Measurements from ENCODE around the gene TMEM176A.
"Not testable (repeated sequence)": the region's sequence is repeated elsewhere in the genome, so short reads cannot be mapped to it uniquely, and the experiment has no call there.

Gene TMEM176A

GRCh38 chr7:150800581-150801241, at the start of gene TMEM176A:
TSS of gene TMEM176A (plus strand) at chr7:150800769. CDS start at chr7:150801551, 782 bp downstream.
- DNase-seq, result no peak

- no peak for DNase-seq
These were observed 48.9 kb upstream of the TMEM176A start for GRCh38 chr7:150751702-150752101.

- DNase-seq, result no peak
These were observed 47.3 kb upstream of the TMEM176A start for GRCh38 chr7:150753239-150753638.

- peak; percentile 83 for DNase-seq
These were observed 46.6 kb upstream of the TMEM176A start for GRCh38 chr7:150753826-150754603.

GRCh38 chr7:150754951-150755350, 45.6 kb upstream of the TMEM176A start:
- DNase-seq, result no peak

- DNase-seq, result peak; percentile 98
These were observed 45.0 kb upstream of the TMEM176A start for GRCh38 chr7:150755473-150756099.

- DNase-seq, result no peak
These were observed 44.4 kb upstream of the TMEM176A start for GRCh38 chr7:150756166-150756565.

- DNase-seq, result peak; percentile 83
These were observed 43.7 kb upstream of the TMEM176A start for GRCh38 chr7:150756858-150757257.

- DNase-seq, result no peak
These were observed 41.1 kb upstream of the TMEM176A start for GRCh38 chr7:150759479-150759878.

- no peak for DNase-seq
These were observed 34.2 kb upstream of the TMEM176A start for GRCh38 chr7:150766334-150766709.

- DNase-seq, result no peak
These were observed 30.8 kb upstream of the TMEM176A start for GRCh38 chr7:150769768-150770167.

- not testable (repeated sequence) for DNase-seq
These were observed 26.4 kb upstream of the TMEM176A start for GRCh38 chr7:150774131-150774530.

GRCh38 chr7:150778014-150778737, 22.4 kb upstream of the TMEM176A start:
- no peak for DNase-seq

- DNase-seq, result peak; percentile 68
These were observed 21.7 kb upstream of the TMEM176A start for GRCh38 chr7:150778738-150779301.

- no peak for DNase-seq
These were observed 20.3 kb upstream of the TMEM176A start for GRCh38 chr7:150780292-150780691.

GRCh38 chr7:150781103-150781502, 19.5 kb upstream of the TMEM176A start:
- peak; percentile 7 for DNase-seq

GRCh38 chr7:150781961-150782360, 18.6 kb upstream of the TMEM176A start:
- DNase-seq, result no peak

- DNase-seq, result no peak
These were observed 16.3 kb upstream of the TMEM176A start for GRCh38 chr7:150784120-150784736.

- DNase-seq, result no peak
These were observed 15.6 kb upstream of the TMEM176A start for GRCh38 chr7:150784954-150785353.

- peak; percentile 14 for DNase-seq
These were observed 13.0 kb upstream of the TMEM176A start for GRCh38 chr7:150787321-150788281.
